Esophagus muscularis mucosa (tissue), 4 donors: ENCODE data around the gene ANO4. TPM values are rescaled to one million over a fixed set of nuclear protein-coding genes. Genes with fewer than 3 reads are reported as not detected.

Source experiments
- DNase-seq: peaks from one replicate; pipeline ENCODE4 v3.0.0-alpha.2; 2017; ENCODE audit errors: extremely low spot score
- H3K27ac ChIP-seq, 4 donors: fragments of 200-600 bp; sonication (generic); replicated peaks in 1 of 4; 1 replicate in 3 of 4; 2 replicates in 1 of 4; pipeline ENCODE4 v1.5.1; 2016 to 2019; ENCODE audit warnings: mild to moderate bottlenecking in 1 of 4
- H3K27me3 ChIP-seq, 4 donors: fragments of 200-600 bp; sonication (generic); one replicate each; pipeline versions ENCODE4 v1.5.1 to v1.6.0; 2016 to 2019
- H3K36me3 ChIP-seq, 4 donors: fragments of 200-600 bp; sonication (generic); one replicate each; pipeline ENCODE4 v1.5.1; 2016 to 2019
- H3K4me1 ChIP-seq, 4 donors: fragments of 200-600 bp; sonication (generic); one replicate each; pipeline ENCODE4 v1.5.1; 2016 to 2019
- H3K4me3 ChIP-seq, 4 donors: fragments of 200-600 bp; sonication (generic); 1 replicate in 2 of 4; 2 replicates in 2 of 4; pipeline ENCODE4 v1.5.1; 2016 to 2019; ENCODE audit warnings: mild to moderate bottlenecking in 4 of 4, moderate library complexity in 1 of 4
- H3K9me3 ChIP-seq, 4 donors: fragments of 200-600 bp; sonication (generic); 1 replicate in 3 of 4; 2 replicates in 1 of 4; pipeline ENCODE4 v1.5.1; 2016 to 2019
- EP300 ChIP-seq: sonication (generic); formaldehyde crosslinking; IDR thresholded peaks from one replicate; pipeline ENCODE4 v1.6.1; 2017; ENCODE audit warnings: antibody characterized with exemption
- POLR2A ChIP-seq: fragments of 450-650 bp; IDR thresholded peaks from one replicate; pipeline ENCODE4 v1.6.1; 2017; ENCODE audit warnings: antibody characterized with exemption, moderate library complexity, mild to moderate bottlenecking, low read depth
- POLR2AphosphoS5 ChIP-seq, 2 donors: sonication (generic); formaldehyde crosslinking; IDR thresholded peaks; one replicate each; pipeline ENCODE4 v1.6.1; 2017; ENCODE audit warnings: antibody characterized with exemption in 2 of 2
- WGBS: methylation state at CpG from one replicate; pipeline ENCODE4 v1.1.5; 2018; 5-methylcytosine and 5-hydroxymethylcytosine counted together
- intact Hi-C: fragments of 100-400 bp; cut with DNase I; formaldehyde crosslinking; loops from one replicate; pipeline ENCODE4 v1.15.1; 2023
- total RNA-seq, 4 donors: library from RNA; depleted of rRNA; stranded (reverse); fragments of >200 nt; gene quantifications; one replicate each; pipeline versions ENCODE4 v1.1.0 to v1.2.1, GENCODE V29; 2016
- TF ChIP-seq, protein P1 (sequence below), 3 experiments: fragments of 200-600 bp in 2 of 3; fragments of 450-650 bp in 1 of 3; sonication (generic) in 2 of 3; IDR thresholded peaks; one replicate each; pipeline ENCODE4 v1.5.1; 2017 to 2019; ENCODE audit warnings: antibody characterized with exemption in 3 of 3, mild to moderate bottlenecking in 2 of 3, moderate library complexity in 1 of 3

ANO4 gene
- total RNA-seq, 4 donors from 2014 or later = 0.06 to 0.17 TPM; not detected in 2

DNA sequence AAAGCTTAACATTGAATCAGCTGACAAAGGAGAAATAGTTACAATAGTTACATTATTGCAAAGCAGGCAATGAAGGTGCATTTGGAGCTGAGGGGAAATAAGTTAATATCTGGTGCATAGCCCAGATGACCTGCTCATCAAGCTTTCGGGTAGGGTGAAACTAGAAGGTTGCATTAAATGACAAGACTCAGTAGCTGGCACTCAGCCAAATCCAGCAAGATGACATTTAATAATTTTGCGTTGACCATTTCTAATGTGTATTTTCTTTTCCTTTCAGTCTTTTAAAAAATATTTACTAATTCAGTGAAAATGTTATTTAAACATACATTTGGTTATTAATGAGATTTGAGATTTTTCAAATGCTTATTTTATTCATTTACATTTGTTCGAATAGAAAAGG, 226.9 kb downstream of the ANO4 start:
- TF ChIP-seq, protein P1, sequence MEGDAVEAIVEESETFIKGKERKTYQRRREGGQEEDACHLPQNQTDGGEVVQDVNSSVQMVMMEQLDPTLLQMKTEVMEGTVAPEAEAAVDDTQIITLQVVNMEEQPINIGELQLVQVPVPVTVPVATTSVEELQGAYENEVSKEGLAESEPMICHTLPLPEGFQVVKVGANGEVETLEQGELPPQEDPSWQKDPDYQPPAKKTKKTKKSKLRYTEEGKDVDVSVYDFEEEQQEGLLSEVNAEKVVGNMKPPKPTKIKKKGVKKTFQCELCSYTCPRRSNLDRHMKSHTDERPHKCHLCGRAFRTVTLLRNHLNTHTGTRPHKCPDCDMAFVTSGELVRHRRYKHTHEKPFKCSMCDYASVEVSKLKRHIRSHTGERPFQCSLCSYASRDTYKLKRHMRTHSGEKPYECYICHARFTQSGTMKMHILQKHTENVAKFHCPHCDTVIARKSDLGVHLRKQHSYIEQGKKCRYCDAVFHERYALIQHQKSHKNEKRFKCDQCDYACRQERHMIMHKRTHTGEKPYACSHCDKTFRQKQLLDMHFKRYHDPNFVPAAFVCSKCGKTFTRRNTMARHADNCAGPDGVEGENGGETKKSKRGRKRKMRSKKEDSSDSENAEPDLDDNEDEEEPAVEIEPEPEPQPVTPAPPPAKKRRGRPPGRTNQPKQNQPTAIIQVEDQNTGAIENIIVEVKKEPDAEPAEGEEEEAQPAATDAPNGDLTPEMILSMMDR (IDR thresholded peaks at IDR 0.05) = no peak
- TF ChIP-seq EP300 = no peak
- TF ChIP-seq POLR2A = no peak
- TF ChIP-seq POLR2AphosphoS5 (IDR thresholded peaks at IDR 0.05) = no peak
- no peaks in the 10 kb centered on the region for H3K4me1 ChIP-seq
- 75% methylated on average over 3 of the region's 3 CpGs for WGBS
- H3K9me3 ChIP-seq = peaks cover 0 to 9% (median 3%) of the 10 kb centered on the region in 4 donors
- no peak for DNase-seq
- no peak overlapping the region for H3K4me3 ChIP-seq
- no peaks in the 10 kb centered on the region for H3K36me3 ChIP-seq
- H3K27me3 ChIP-seq = no peaks in the 10 kb centered on the region
- no peak overlapping the region for H3K27ac ChIP-seq
- intact Hi-C loops = no loop called here

DNA sequence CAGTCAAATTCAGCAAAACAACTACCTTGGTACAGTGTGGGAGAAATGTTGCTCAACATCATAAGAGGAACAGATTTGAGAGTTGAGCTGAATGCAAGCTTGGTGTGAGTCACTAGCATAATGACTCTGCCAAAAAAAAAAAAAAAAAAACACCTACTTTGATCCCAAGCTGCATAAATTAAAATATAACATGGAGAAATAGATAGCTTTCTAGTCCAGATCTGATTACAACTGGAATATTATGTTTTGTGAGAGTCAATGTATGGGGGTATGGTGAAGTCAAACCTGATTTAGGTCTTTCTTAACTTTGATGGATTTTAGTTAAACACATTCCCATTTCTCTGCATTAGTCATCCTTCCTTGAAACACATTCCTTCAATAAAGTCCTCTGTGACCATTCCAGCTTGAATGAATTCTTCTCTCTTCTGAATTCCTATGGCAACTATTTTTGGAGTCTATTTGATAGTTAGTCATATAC, 227.4 kb downstream of the ANO4 start:
- DNase-seq = no peak
- H3K27me3 ChIP-seq = no peaks in the 10 kb centered on the region
- H3K27ac ChIP-seq = no peak overlapping the region
- peaks cover 0 to 9% (median 3%) of the 10 kb centered on the region in 4 donors for H3K9me3 ChIP-seq
- no peak for TF ChIP-seq POLR2AphosphoS5 (IDR thresholded peaks at IDR 0.05)
- no peak for TF ChIP-seq POLR2A
- TF ChIP-seq EP300 = no peak
- TF ChIP-seq, protein P1 (IDR thresholded peaks at IDR 0.05) = no peak
- H3K4me3 ChIP-seq = no peak overlapping the region
- no peaks in the 10 kb centered on the region for H3K36me3 ChIP-seq
- H3K4me1 ChIP-seq = no peaks in the 10 kb centered on the region
- intact Hi-C loops = no loop called here

DNA sequence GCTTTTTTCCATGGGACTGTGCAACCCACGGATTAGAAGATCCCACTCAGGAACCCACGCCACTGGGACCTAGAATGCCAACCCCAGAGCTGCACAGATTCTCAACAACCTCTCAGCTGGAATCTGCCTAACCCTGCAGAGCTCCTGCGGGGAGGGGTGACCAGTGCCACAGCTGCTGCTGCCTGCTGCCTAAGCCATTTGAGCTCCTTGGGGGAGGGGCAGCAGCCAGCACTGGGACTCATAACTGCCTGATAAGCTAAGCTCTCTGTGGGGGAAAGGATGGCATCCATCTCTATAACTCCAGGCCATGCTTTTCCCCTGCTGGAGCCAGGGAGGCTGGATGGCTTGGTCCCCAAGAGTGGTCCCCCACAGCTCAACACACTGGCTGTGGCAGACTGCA, 232.6 kb downstream of the ANO4 start:
- DNase-seq = no peak
- Histone ChIP-seq H3K27me3 (no peaks in the 10 kb centered on the region), H3K4me3 (no peak overlapping the region), H3K36me3 (no peaks in the 10 kb centered on the region), H3K9me3 (peaks cover 0 to 21% (median 15%) of the 10 kb centered on the region in 4 donors), H3K4me1 (no peaks in the 10 kb centered on the region), H3K27ac (no peak overlapping the region)
- TF ChIP-seq POLR2AphosphoS5 (IDR thresholded peaks at IDR 0.05) = no peak
- TF ChIP-seq, protein P1 (IDR thresholded peaks at IDR 0.05) = no peak
- no peak for TF ChIP-seq POLR2A
- no peak for TF ChIP-seq EP300
- 74% methylated on average over 3 of the region's 3 CpGs for WGBS
- intact Hi-C loops = no loop called here

DNA sequence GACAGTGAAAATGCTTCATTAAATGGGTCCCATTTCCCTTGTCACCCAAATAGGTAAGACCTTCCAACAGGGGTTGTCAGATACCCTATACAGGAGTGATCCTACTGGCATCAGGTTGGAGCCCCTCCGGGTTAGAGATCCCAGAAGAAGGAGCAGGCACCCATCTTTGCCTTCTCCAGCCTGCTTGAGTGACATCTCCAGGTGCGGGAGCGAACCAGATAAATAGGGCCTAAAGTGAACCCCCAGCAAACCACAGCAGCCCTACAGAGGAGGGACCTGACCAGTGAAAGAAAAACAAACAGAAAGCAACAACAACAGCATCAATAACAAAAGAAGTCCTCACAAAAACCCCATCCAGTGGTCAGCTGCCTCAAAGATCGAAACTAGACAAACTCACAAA, 233.2 kb downstream of the ANO4 start:
- H3K4me1 ChIP-seq = no peaks in the 10 kb centered on the region
- no peaks in the 10 kb centered on the region for H3K27me3 ChIP-seq
- H3K36me3 ChIP-seq = no peaks in the 10 kb centered on the region
- TF ChIP-seq POLR2A (no peak), EP300 (no peak), POLR2AphosphoS5 (IDR thresholded peaks at IDR 0.05) (no peak)
- TF ChIP-seq, protein P1 (IDR thresholded peaks at IDR 0.05) = no peak
- H3K4me3 ChIP-seq = no peak overlapping the region
- intact Hi-C loops = no loop called here
- no peak overlapping the region for H3K27ac ChIP-seq
- no peak for DNase-seq
- 96% methylated on average over 4 of the region's 4 CpGs for WGBS
- peaks cover 0 to 21% (median 16%) of the 10 kb centered on the region in 4 donors for H3K9me3 ChIP-seq

DNA sequence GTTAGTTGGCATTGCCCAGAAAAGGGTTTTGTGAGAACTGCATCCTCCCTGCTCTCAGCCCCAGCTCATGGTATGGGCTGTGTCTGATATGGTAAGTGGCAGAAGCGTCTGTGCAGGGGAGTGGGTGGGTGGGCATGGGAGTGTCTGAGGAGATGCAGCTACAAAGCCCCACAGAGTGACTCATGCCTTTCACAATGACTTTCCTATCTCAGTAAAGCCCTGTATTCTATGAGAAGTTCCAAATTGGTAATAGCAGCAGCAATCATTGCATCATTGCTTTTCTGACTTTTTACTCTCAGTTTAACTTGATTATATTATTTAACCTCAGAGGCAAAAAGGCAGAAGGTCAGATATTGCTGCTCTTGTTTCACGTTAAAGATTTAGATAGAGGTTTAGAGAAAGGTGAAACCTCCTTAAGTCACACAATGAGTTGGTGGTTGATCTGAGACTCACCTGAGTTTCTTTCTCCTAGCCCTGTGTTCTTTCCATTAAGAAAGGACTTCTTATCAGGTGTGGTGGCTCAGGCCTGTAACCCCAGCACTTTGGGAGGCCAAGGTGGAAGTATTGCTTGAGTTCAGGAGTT, 243.8 kb downstream of the ANO4 start:
- TF ChIP-seq, protein P1 (IDR thresholded peaks at IDR 0.05) = no peak
- TF ChIP-seq EP300 (no peak), POLR2AphosphoS5 (IDR thresholded peaks at IDR 0.05) (no peak)
- H3K4me3 ChIP-seq = no peak overlapping the region
- H3K4me1 ChIP-seq = no peaks in the 10 kb centered on the region
- no peaks in the 10 kb centered on the region for H3K36me3 ChIP-seq
- no peaks in the 10 kb centered on the region for H3K9me3 ChIP-seq
- H3K27me3 ChIP-seq = no peaks in the 10 kb centered on the region
- intact Hi-C loops = no loop called here
- no peak for DNase-seq
- 52% methylated on average over 2 of the region's 2 CpGs for WGBS
- no peak overlapping the region for H3K27ac ChIP-seq
